ENCODE measurements around the gene HLA-DQB1.

- TF ChIP-seq CTCF (IDR thresholded peaks at IDR 0.05) = no peak
- TF ChIP-seq POLR2A (IDR thresholded peaks at IDR 0.05) = no peak
- TF ChIP-seq POLR2AphosphoS5 (IDR thresholded peaks at IDR 0.05) = no peak
These were observed 11.2 kb downstream of the HLA-DQB1 start for GRCh38 chr6:32655203-32655710.
